ENCODE data around the gene NWD2. TPM values are rescaled to one million over a fixed set of nuclear protein-coding genes. Genes with fewer than 3 reads are reported as not detected.

Gene NWD2
- polyA plus RNA-seq, 1 donor from 2014 or later = 0.06 TPM

DNA sequence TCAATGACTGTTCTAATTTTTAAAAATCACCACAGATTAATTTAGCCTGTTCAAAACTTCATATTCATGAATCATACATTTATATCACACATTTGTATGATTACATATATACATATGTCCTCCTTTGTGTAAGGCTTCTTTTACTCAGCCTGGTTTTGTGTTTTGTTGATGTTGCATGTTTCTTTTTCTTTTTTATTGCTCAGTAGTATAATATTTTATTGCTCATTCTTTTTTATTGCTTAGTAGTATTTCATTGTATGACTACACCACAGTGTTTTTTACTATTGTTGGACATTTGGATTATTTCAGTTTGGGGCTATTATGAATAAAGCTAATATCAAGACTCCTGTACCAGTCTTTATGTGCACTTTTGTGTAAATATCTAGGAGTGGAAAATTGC is 243.1 kb downstream of the NWD2 start:
- Histone ChIP-seq H3K79me2 (replicated peaks; ENCODE audit: insufficient read depth, low read length) (no peaks in the 10 kb centered on the region), H3K27me3 (ENCODE audit: insufficient read depth, low read depth, low read length) (no peaks in the 10 kb centered on the region), H3F3A (ENCODE audit: insufficient read depth, low read length, poor library complexity, severe bottlenecking) (no peaks in the 10 kb centered on the region), H2AFZ (ENCODE audit: low read depth, low read length) (no peak overlapping the region), H3K27ac (ENCODE audit: low read length) (no peak overlapping the region), H4K20me1 (ENCODE audit: insufficient read depth) (no peaks in the 10 kb centered on the region), H3K36me3 (ENCODE audit: insufficient read depth, low read length) (no peaks in the 10 kb centered on the region), H3K4me3 (ENCODE audit: low read length) (no peak overlapping the region), H3K9me3 (ENCODE audit: low read length) (no peaks in the 10 kb centered on the region), H3K9me2 (ENCODE audit: insufficient read depth, low read length) (no peaks in the 10 kb centered on the region), H3K9ac (ENCODE audit: low read length) (no peak overlapping the region), H3K4me2 (ENCODE audit: low read length) (no peak overlapping the region)
- no peak for TF ChIP-seq RAD21 (conservative IDR thresholded peaks at IDR 0.05)
- no peak for TF ChIP-seq EP300 (conservative IDR thresholded peaks at IDR 0.05; ENCODE audit: poor library complexity, severe bottlenecking)
- TF ChIP-seq MXI1 (conservative IDR thresholded peaks at IDR 0.05; ENCODE audit: poor library complexity, severe bottlenecking) = no peak
- TF ChIP-seq SMC3 (conservative IDR thresholded peaks at IDR 0.05; ENCODE audit: poor library complexity) = no peak
- no peak for TF ChIP-seq EZH2 (IDR thresholded peaks at IDR 0.05; ENCODE audit: borderline replicate concordance, insufficient read depth, low read length, poor library complexity, severe bottlenecking)
- TF ChIP-seq CTCF (IDR thresholded peaks at IDR 0.05; ENCODE audit: poor library complexity, severe bottlenecking) = no peak
- no peak for TF ChIP-seq POLR2AphosphoS5 (IDR thresholded peaks at IDR 0.05)
- TF ChIP-seq TAF1 (IDR thresholded peaks at IDR 0.05; ENCODE audit: low read depth) = no peak
- TF ChIP-seq, protein P1, sequence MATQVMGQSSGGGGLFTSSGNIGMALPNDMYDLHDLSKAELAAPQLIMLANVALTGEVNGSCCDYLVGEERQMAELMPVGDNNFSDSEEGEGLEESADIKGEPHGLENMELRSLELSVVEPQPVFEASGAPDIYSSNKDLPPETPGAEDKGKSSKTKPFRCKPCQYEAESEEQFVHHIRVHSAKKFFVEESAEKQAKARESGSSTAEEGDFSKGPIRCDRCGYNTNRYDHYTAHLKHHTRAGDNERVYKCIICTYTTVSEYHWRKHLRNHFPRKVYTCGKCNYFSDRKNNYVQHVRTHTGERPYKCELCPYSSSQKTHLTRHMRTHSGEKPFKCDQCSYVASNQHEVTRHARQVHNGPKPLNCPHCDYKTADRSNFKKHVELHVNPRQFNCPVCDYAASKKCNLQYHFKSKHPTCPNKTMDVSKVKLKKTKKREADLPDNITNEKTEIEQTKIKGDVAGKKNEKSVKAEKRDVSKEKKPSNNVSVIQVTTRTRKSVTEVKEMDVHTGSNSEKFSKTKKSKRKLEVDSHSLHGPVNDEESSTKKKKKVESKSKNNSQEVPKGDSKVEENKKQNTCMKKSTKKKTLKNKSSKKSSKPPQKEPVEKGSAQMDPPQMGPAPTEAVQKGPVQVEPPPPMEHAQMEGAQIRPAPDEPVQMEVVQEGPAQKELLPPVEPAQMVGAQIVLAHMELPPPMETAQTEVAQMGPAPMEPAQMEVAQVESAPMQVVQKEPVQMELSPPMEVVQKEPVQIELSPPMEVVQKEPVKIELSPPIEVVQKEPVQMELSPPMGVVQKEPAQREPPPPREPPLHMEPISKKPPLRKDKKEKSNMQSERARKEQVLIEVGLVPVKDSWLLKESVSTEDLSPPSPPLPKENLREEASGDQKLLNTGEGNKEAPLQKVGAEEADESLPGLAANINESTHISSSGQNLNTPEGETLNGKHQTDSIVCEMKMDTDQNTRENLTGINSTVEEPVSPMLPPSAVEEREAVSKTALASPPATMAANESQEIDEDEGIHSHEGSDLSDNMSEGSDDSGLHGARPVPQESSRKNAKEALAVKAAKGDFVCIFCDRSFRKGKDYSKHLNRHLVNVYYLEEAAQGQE (IDR thresholded peaks at IDR 0.05; ENCODE audit: borderline replicate concordance) = no peak

DNA sequence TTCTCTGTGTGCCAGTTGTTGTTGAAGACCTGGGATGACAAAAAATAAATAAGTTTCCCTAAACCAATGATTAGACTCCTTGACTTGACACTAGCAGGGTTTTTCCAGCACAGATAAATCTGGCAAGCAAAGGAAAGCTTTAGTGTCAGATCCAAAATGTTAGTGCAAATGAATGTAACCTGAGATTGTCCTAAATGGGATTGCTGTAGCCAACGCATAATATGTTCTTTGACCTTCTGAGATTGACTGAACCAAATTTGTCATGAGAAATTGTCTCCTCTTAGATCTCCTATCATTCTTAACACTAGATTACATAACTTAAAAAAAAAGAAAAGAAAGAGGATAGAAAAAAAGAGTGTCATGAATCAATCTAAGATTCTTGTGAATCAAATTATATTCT is 245.2 kb downstream of the NWD2 start:
- H4K20me1 ChIP-seq (ENCODE audit: insufficient read depth) = no peaks in the 10 kb centered on the region
- H3K9me3 ChIP-seq (ENCODE audit: low read length) = no peaks in the 10 kb centered on the region
- no peak overlapping the region for H3K9ac ChIP-seq (ENCODE audit: low read length)
- no peaks in the 10 kb centered on the region for H3K27me3 ChIP-seq (ENCODE audit: insufficient read depth, low read depth, low read length)
- TF ChIP-seq, protein P1 (IDR thresholded peaks at IDR 0.05; ENCODE audit: borderline replicate concordance) = no peak
- TF ChIP-seq EZH2 (IDR thresholded peaks at IDR 0.05; ENCODE audit: borderline replicate concordance, insufficient read depth, low read length, poor library complexity, severe bottlenecking) (no peak), EP300 (conservative IDR thresholded peaks at IDR 0.05; ENCODE audit: poor library complexity, severe bottlenecking) (no peak), TAF1 (IDR thresholded peaks at IDR 0.05; ENCODE audit: low read depth) (no peak), SMC3 (conservative IDR thresholded peaks at IDR 0.05; ENCODE audit: poor library complexity) (no peak), POLR2AphosphoS5 (IDR thresholded peaks at IDR 0.05) (no peak), CTCF (IDR thresholded peaks at IDR 0.05; ENCODE audit: poor library complexity, severe bottlenecking) (no peak), RAD21 (conservative IDR thresholded peaks at IDR 0.05) (no peak)
- H3K79me2 ChIP-seq (replicated peaks; ENCODE audit: insufficient read depth, low read length) = no peaks in the 10 kb centered on the region
- H3K4me3 ChIP-seq (ENCODE audit: low read length) = no peak overlapping the region
- no peaks in the 10 kb centered on the region for H3F3A ChIP-seq (ENCODE audit: insufficient read depth, low read length, poor library complexity, severe bottlenecking)
- H3K4me2 ChIP-seq (ENCODE audit: low read length) = no peak overlapping the region
- H3K36me3 ChIP-seq (ENCODE audit: insufficient read depth, low read length) = no peaks in the 10 kb centered on the region
- no peak overlapping the region for H3K27ac ChIP-seq (ENCODE audit: low read length)
- H3K9me2 ChIP-seq (ENCODE audit: insufficient read depth, low read length) = no peaks in the 10 kb centered on the region
- no peak overlapping the region for H2AFZ ChIP-seq (ENCODE audit: low read depth, low read length)
